B cell (primary cell): Measurements from ENCODE around the gene LDB1. TPM values are rescaled to one million over a fixed set of nuclear protein-coding genes. Genes with fewer than 3 reads are reported as not detected.

Source experiments
- ATAC-seq: fragments of 200-7000 bp; cut with Tn5 transposase; one replicate; pipeline ENCODE4 v1.10.0; 2021; ENCODE audit warnings: low read depth, mild to moderate bottlenecking, moderate number of reproducible peaks, moderate library complexity
- CTCF ChIA-PET: fragments of 350-600 bp; sonication (Branson Sonifier 250); formaldehyde crosslinking; loops from one replicate; lab custom pipeline; 2021; ENCODE audit warnings: antibody characterized with exemption, inconsistent platforms; lab: Charles Lee
- POLR2A ChIA-PET: fragments of 350-600 bp; sonication (Branson Sonifier 250); formaldehyde crosslinking; loops from one replicate; lab custom pipeline; 2021; ENCODE audit warnings: antibody characterized with exemption; lab: Charles Lee
- DNase-seq: peaks from one replicate; pipeline ENCODE4 v3.0.0; 2013
- H2AFZ ChIP-seq: 2 replicates; pipeline ENCODE4 v1.6.1; 2012; ENCODE audit warnings: mild to moderate bottlenecking, low read depth, low read length; ENCODE audit not compliant: insufficient read depth, poor library complexity, severe bottlenecking
- H3K27ac ChIP-seq, 2 donors: 1 replicate in 1 of 2; 2 replicates in 1 of 2; pipeline ENCODE4 v1.5.1; 2012 to 2013; ENCODE audit warnings: low read length in 2 of 2, mild to moderate bottlenecking in 2 of 2, moderate library complexity in 1 of 2
- H3K27me3 ChIP-seq, 4 experiments: fragments of 200-600 bp in 1 of 4; sonication (generic) in 1 of 4; replicated peaks in 1 of 4; 1 replicate in 2 of 4; 2 replicates in 2 of 4; pipeline versions ENCODE4 v1.6.1 to v1.7.0; 2013 to 2016; ENCODE audit warnings: low read length in 3 of 4, mild to moderate bottlenecking in 2 of 4, mixed read lengths in 1 of 4, moderate library complexity in 1 of 4; ENCODE audit not compliant: insufficient read depth in 4 of 4, control insufficient read depth in 3 of 4; ENCODE audit errors: control extremely low read depth in 1 of 4
- H3K36me3 ChIP-seq, 2 experiments: replicated peaks in 1 of 2; 1 replicate in 1 of 2; 2 replicates in 1 of 2; pipeline versions ENCODE4 v1.6.1 to v1.7.1; 2013; ENCODE audit warnings: low read length in 1 of 2; ENCODE audit not compliant: insufficient read depth in 2 of 2, control insufficient read depth in 1 of 2; ENCODE audit errors: control extremely low read depth in 1 of 2, extremely low read depth in 1 of 2
- H3K4me1 ChIP-seq, 2 donors: fragments of 200-600 bp in 1 of 2; sonication (generic) in 1 of 2; 1 replicate in 1 of 2; 2 replicates in 1 of 2; pipeline versions ENCODE4 v1.5.1 to v1.6.1; 2013 to 2017; ENCODE audit warnings: low read length in 2 of 2; ENCODE audit not compliant: control insufficient read depth in 2 of 2, insufficient read depth in 2 of 2
- H3K4me2 ChIP-seq: replicated peaks from 2 replicates; pipeline ENCODE3; 2012; ENCODE audit warnings: mild to moderate bottlenecking, low read depth, low read length; ENCODE audit not compliant: poor library complexity, severe bottlenecking
- H3K4me3 ChIP-seq, 5 experiments: fragments of 200-600 bp in 1 of 5; sonication (generic) in 1 of 5; 1 replicate in 3 of 5; 2 replicates in 2 of 5; pipeline versions ENCODE4 v1.5.1 to v1.7.0; 2011 to 2016; ENCODE audit warnings: low read length in 4 of 5, mild to moderate bottlenecking in 4 of 5, low read depth in 2 of 5, control low read depth in 1 of 5, moderate library complexity in 1 of 5; ENCODE audit not compliant: insufficient read depth in 1 of 5; ENCODE audit errors: control extremely low read depth in 1 of 5, extremely low read depth in 1 of 5
- H3K79me2 ChIP-seq: fragments of 200-600 bp; sonication (generic); one replicate; pipeline ENCODE4 v1.6.0; 2016; ENCODE audit warnings: low read length; ENCODE audit not compliant: control insufficient read depth, insufficient read depth
- H3K9ac ChIP-seq: fragments of 200-600 bp; sonication (generic); 2 replicates; pipeline ENCODE4 v1.6.1; 2017; ENCODE audit warnings: mild to moderate bottlenecking, low read length, moderate library complexity
- H3K9me3 ChIP-seq, 3 donors: one replicate each; pipeline versions ENCODE4 v1.6.1 to v1.7.1; 2013; ENCODE audit warnings: low read length in 2 of 3; ENCODE audit not compliant: control insufficient read depth in 2 of 3, insufficient read depth in 1 of 3; ENCODE audit errors: control extremely low read depth in 1 of 3
- H4K20me1 ChIP-seq: 2 replicates; pipeline ENCODE4 v1.6.0; 2012; ENCODE audit warnings: mild to moderate bottlenecking, low read length; ENCODE audit not compliant: insufficient read depth, control insufficient read depth, poor library complexity, severe bottlenecking
- H3K27ac Mint-ChIP-seq: one replicate; pipeline ENCODE4 v1.8.0; 2021; ENCODE audit warnings: mixed read lengths
- H3K27me3 Mint-ChIP-seq: one replicate; pipeline ENCODE4 v1.8.0; 2021; ENCODE audit warnings: mixed read lengths
- H3K4me1 Mint-ChIP-seq: one replicate; pipeline ENCODE4 v1.8.0; 2021; ENCODE audit warnings: mixed read lengths
- H3K4me3 Mint-ChIP-seq: one replicate; pipeline ENCODE4 v1.8.0; 2021; ENCODE audit warnings: mixed read lengths
- H3K9me3 Mint-ChIP-seq: one replicate; pipeline ENCODE4 v1.8.0; 2022; ENCODE audit warnings: mixed read lengths; ENCODE audit not compliant: insufficient read depth
- EZH2 ChIP-seq: IDR thresholded peaks from 2 replicates; pipeline ENCODE4 v1.6.1; 2012; ENCODE audit warnings: borderline replicate concordance, low read depth, mild to moderate bottlenecking, moderate library complexity, low read length; ENCODE audit not compliant: insufficient read depth, poor library complexity, severe bottlenecking
- WGBS: methylation state at CpG from one replicate; pipeline ENCODE4 v1.1.5; 2013; ENCODE audit warnings: missing lambda C conversion rate; ENCODE audit not compliant: insufficient coverage; 5-methylcytosine and 5-hydroxymethylcytosine counted together
- intact Hi-C: fragments of 100-400 bp; cut with micrococcal nuclease; formaldehyde crosslinking; loops from one replicate; pipeline ENCODE4 v1.10.0; 2022
- polyA plus RNA-seq: library from polyadenylated mRNA; depleted of rRNA; stranded (reverse); fragments of >200 nt; gene quantifications from 2 replicates; pipeline ENCODE4 v1.2.3, GENCODE V29; 2012
- total RNA-seq, 2 donors: library from RNA; stranded (reverse); fragments of 120-200 nt in 1 of 2; gene quantifications; 1 replicate in 1 of 2; 2 replicates in 1 of 2; pipeline versions ENCODE4 v1.2.3 to v1.2.4, GENCODE V29; 2013 to 2022
- TF ChIP-seq, protein P1 (sequence below): fragments of 200-600 bp; IDR thresholded peaks from one replicate; pipeline ENCODE4 v1.8.0; 2022; ENCODE audit warnings: antibody characterized with exemption, mild to moderate bottlenecking

Gene LDB1
- total and polyA plus RNA-seq, 2 donors (not counting 1 experiment from before 2014, with no cell fraction given), result 114 to 139 TPM

DNA sequence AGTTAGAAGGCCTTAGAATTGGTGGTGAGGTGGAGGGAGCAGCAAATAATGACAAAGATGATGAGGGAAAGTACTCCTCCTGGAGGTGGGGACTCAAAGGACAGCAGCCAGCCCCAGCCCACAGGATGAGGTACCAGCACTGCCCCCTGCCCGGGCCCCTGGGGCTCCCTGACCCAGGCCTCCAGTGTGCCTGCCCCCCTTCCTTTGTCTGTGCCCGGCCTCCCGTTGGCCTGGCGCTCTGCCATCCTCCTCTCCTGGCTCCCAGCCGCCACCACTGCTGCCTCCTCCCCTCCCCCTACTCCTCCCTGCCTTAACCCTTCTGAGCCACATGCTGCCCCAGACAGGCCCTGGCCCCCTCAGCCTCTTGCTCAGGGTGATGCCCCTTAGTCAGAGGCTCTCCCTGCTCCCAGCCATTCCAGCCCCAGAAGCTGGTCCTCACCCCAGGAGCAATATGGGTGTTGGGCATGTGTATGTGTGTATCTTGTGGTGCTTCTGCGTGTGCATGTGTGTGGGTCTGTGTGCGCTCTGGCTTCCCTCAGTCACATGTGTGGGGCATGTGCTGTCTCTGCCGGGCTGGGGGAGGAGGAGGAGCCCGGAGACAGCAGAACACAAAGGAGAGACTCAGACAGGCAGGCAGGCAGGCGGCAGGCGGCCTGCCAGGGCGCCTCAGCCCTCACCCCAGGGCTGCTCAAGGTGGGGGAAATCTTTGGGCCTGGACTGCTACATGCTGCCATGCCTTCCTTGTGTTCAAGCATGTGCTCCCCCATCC is 2.6 kb downstream of the LDB1 start:
- peak overlapping the region; percentile 93 for H3K4me2 ChIP-seq
- Mint-ChIP-seq H3K4me1 (peaks cover 73% of the 10 kb centered on the region), H3K27me3 (no peaks in the 10 kb centered on the region), H3K9me3 (no peaks in the 10 kb centered on the region), H3K4me3 (peak overlapping the region; percentile 93), H3K27ac (peak overlapping the region; percentile 91)
- no peaks in the 10 kb centered on the region for H3K36me3 ChIP-seq
- H3K4me1 ChIP-seq, result peaks cover 66 to 78% of the 10 kb centered on the region in 2 donors
- H4K20me1 ChIP-seq, result peaks cover 36% of the 10 kb centered on the region
- peak overlapping the region; percentile 1 for H2AFZ ChIP-seq
- WGBS, result 11% methylated on average over 12 of the region's 12 CpGs
- intact Hi-C loops, result loop anchor here (2.0 to 5.0 kb wide), 2 partner anchors 275 to 527 kb away; partner anchors contain the start of genes KCNIP2 and TRIM8
- ATAC-seq (no peak), DNase-seq (peak; percentile 71)
- peaks cover 84% of the 10 kb centered on the region for H3K79me2 ChIP-seq
- ChIA-PET POLR2A (interaction anchor here (0.5 to 0.6 kb wide), 2 partner anchors 278 to 693 kb away, joined by 4 to 6 read pairs; no protein-coding TSS in a partner anchor), CTCF (interaction anchor here (1.1 to 1.7 kb wide), 7 partner anchors 14 to 278 kb away, joined by 3 to 14 read pairs (median 5); partner anchors contain the start of genes ARMH3 and PPRC1)
- H3K9me3 ChIP-seq, result no peaks in the 10 kb centered on the region
- no peaks in the 10 kb centered on the region for H3K27me3 ChIP-seq
- peak overlapping the region; percentile 87 to 94 for H3K27ac ChIP-seq
- H3K4me3 ChIP-seq, result peak overlapping the region in 3 of 5 experiments; percentile 12 to 91 (median 21)
- TF ChIP-seq EZH2, result no peak
- TF ChIP-seq, protein P1, sequence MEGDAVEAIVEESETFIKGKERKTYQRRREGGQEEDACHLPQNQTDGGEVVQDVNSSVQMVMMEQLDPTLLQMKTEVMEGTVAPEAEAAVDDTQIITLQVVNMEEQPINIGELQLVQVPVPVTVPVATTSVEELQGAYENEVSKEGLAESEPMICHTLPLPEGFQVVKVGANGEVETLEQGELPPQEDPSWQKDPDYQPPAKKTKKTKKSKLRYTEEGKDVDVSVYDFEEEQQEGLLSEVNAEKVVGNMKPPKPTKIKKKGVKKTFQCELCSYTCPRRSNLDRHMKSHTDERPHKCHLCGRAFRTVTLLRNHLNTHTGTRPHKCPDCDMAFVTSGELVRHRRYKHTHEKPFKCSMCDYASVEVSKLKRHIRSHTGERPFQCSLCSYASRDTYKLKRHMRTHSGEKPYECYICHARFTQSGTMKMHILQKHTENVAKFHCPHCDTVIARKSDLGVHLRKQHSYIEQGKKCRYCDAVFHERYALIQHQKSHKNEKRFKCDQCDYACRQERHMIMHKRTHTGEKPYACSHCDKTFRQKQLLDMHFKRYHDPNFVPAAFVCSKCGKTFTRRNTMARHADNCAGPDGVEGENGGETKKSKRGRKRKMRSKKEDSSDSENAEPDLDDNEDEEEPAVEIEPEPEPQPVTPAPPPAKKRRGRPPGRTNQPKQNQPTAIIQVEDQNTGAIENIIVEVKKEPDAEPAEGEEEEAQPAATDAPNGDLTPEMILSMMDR, result no peak
- H3K9ac ChIP-seq, result peak overlapping the region; percentile 94
